ENCODE measurements around the gene KCNIP1.
A peak's percentile ranks its signal among the peaks of the same experiment; 100 is the strongest.

KCNIP1 gene

GRCh38 chr5:170622933-170623332 lies 119.1 kb downstream of the KCNIP1 start:
- H4K20me1 ChIP-seq (ENCODE audit: low read depth, low read length): no peaks in the 10 kb centered on the region
- no peaks in the 10 kb centered on the region for H3K27me3 ChIP-seq (ENCODE audit: low read length)
- H3K4me3 ChIP-seq (ENCODE audit: insufficient read depth, low read length, poor library complexity, severe bottlenecking): no peak overlapping the region
- no peaks in the 10 kb centered on the region for H3K9me3 ChIP-seq (ENCODE audit: insufficient read depth, low read length)
- no peak overlapping the region for H3K4me2 ChIP-seq (ENCODE audit: low read depth, low read length, poor library complexity, severe bottlenecking)
- H3F3A ChIP-seq (ENCODE audit: insufficient read depth): no peaks in the 10 kb centered on the region
- H3K27ac ChIP-seq (ENCODE audit: low read depth, low read length): no peak overlapping the region
- TF ChIP-seq EZH2phosphoT487 (conservative IDR thresholded peaks at IDR 0.05; ENCODE audit: low read length) (no peak), CTCF (IDR thresholded peaks at IDR 0.05; ENCODE audit: insufficient read depth, low read length, poor library complexity, severe bottlenecking) (no peak)
- no peaks in the 10 kb centered on the region for H3K79me2 ChIP-seq (ENCODE audit: insufficient read depth, low read length)
- no peak overlapping the region for H3K9ac ChIP-seq (ENCODE audit: low read length)
- H3K9me2 ChIP-seq (replicated peaks; ENCODE audit: insufficient read depth, low read length): no peaks in the 10 kb centered on the region
- H3K36me3 ChIP-seq (ENCODE audit: low read length): no peaks in the 10 kb centered on the region
- H2AFZ ChIP-seq (ENCODE audit: low read depth, low read length, severe bottlenecking): no peak overlapping the region

- TF ChIP-seq CTCF (IDR thresholded peaks at IDR 0.05; ENCODE audit: insufficient read depth, low read length, poor library complexity, severe bottlenecking): peak; percentile 30
- TF ChIP-seq EZH2phosphoT487 (conservative IDR thresholded peaks at IDR 0.05; ENCODE audit: low read length): no peak
- Histone ChIP-seq H3K4me2 (ENCODE audit: low read depth, low read length, poor library complexity, severe bottlenecking) (no peak overlapping the region), H3K36me3 (ENCODE audit: low read length) (no peaks in the 10 kb centered on the region), H3K9me2 (replicated peaks; ENCODE audit: insufficient read depth, low read length) (no peaks in the 10 kb centered on the region), H3F3A (ENCODE audit: insufficient read depth) (no peaks in the 10 kb centered on the region), H3K27me3 (ENCODE audit: low read length) (no peaks in the 10 kb centered on the region), H4K20me1 (ENCODE audit: low read depth, low read length) (no peaks in the 10 kb centered on the region), H3K9me3 (ENCODE audit: insufficient read depth, low read length) (no peaks in the 10 kb centered on the region), H3K4me3 (ENCODE audit: insufficient read depth, low read length, poor library complexity, severe bottlenecking) (no peak overlapping the region), H3K27ac (ENCODE audit: low read depth, low read length) (no peak overlapping the region), H2AFZ (ENCODE audit: low read depth, low read length, severe bottlenecking) (no peak overlapping the region), H3K79me2 (ENCODE audit: insufficient read depth, low read length) (no peaks in the 10 kb centered on the region), H3K9ac (ENCODE audit: low read length) (no peak overlapping the region)
Observed at GRCh38 chr5:170623576-170624181, 119.9 kb downstream of the KCNIP1 start.

GRCh38 chr5:170625221-170626165 lies 121.7 kb downstream of the KCNIP1 start:
- H3K9ac ChIP-seq (ENCODE audit: low read length): no peak overlapping the region
- no peak overlapping the region for H2AFZ ChIP-seq (ENCODE audit: low read depth, low read length, severe bottlenecking)
- H3K9me3 ChIP-seq (ENCODE audit: insufficient read depth, low read length): no peaks in the 10 kb centered on the region
- no peaks in the 10 kb centered on the region for H3K9me2 ChIP-seq (replicated peaks; ENCODE audit: insufficient read depth, low read length)
- no peak overlapping the region for H3K4me2 ChIP-seq (ENCODE audit: low read depth, low read length, poor library complexity, severe bottlenecking)
- H3F3A ChIP-seq (ENCODE audit: insufficient read depth): no peaks in the 10 kb centered on the region
- H3K36me3 ChIP-seq (ENCODE audit: low read length): no peaks in the 10 kb centered on the region
- H4K20me1 ChIP-seq (ENCODE audit: low read depth, low read length): no peaks in the 10 kb centered on the region
- no peak for TF ChIP-seq CTCF (IDR thresholded peaks at IDR 0.05; ENCODE audit: insufficient read depth, low read length, poor library complexity, severe bottlenecking)
- no peak for TF ChIP-seq EZH2phosphoT487 (conservative IDR thresholded peaks at IDR 0.05; ENCODE audit: low read length)
- H3K79me2 ChIP-seq (ENCODE audit: insufficient read depth, low read length): no peaks in the 10 kb centered on the region
- H3K4me3 ChIP-seq (ENCODE audit: insufficient read depth, low read length, poor library complexity, severe bottlenecking): no peak overlapping the region
- no peak overlapping the region for H3K27ac ChIP-seq (ENCODE audit: low read depth, low read length)
- H3K27me3 ChIP-seq (ENCODE audit: low read length): no peaks in the 10 kb centered on the region

Data from SU-DHL-6 (cell line).